HUES6 (cell line): ENCODE results near the gene GEMIN7.
"Not testable (repeated sequence)": the region's sequence is repeated elsewhere in the genome, so short reads cannot be mapped to it uniquely, and the experiment has no call there.

Experiments
- H3K27ac ChIP-seq: 2 replicates; pipeline ENCODE4 v1.7.0; 2013; ENCODE audit warnings: low read depth, mild to moderate bottlenecking, low read length, inconsistent platforms
- H3K27me3 ChIP-seq: 2 replicates; pipeline ENCODE4 v1.6.1; 2013; ENCODE audit warnings: low read length; ENCODE audit not compliant: control insufficient read depth, insufficient read depth
- H3K36me3 ChIP-seq: 2 replicates; pipeline ENCODE4 v1.6.1; 2013; ENCODE audit warnings: low read length; ENCODE audit not compliant: control insufficient read depth, insufficient read depth
- H3K4me1 ChIP-seq: 2 replicates; pipeline ENCODE4 v1.6.1; 2013; ENCODE audit warnings: low read length; ENCODE audit not compliant: control insufficient read depth, insufficient read depth
- H3K4me3 ChIP-seq: 2 replicates; pipeline ENCODE4 v1.5.1; 2013; ENCODE audit warnings: low read depth, low read length
- H3K9ac ChIP-seq: one replicate; pipeline ENCODE4 v1.6.1; 2013; ENCODE audit warnings: mild to moderate bottlenecking, low read length
- H3K9me3 ChIP-seq: 2 replicates; pipeline ENCODE4 v1.6.1; 2013; ENCODE audit warnings: low read depth, low read length; ENCODE audit not compliant: control insufficient read depth, insufficient read depth

The GEMIN7 gene

DNA sequence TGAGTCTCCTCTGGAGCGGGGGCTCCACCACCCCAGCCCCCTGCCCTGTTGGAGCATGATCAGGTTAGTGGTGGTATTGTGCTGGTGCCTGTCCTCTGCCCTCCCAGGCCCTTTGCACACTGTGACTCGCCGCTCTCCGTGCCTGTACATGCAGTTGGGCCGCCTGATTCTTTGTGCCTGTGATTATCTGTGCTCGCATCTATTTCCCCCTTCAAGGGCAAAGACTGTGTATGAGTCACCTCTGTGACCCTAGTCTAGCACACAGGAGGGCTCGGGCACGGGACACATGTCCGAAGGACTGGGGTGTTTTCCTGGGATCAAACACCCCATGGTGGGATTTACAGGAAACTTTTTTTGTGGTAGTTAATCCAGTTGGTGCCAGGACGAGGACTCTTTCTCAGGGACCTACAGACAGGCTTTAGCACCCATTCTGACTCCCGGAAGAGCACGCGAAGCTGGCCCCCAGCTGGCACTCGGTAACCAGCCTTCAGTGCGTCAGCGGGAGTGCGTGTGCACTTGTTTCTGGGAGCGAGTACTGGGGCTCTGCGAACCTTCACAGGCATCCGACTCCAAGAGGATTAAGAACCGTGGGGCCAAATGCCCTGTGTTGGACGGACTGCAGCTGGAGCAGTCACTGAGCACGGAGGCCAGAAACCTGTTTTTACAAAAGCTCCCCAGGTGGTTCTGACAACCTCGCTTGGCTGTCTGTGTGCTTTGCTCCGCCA lies 20.6 kb downstream of the GEMIN7 start:
- peaks cover 5% of the 10 kb centered on the region; the same call in 1 of the 2 replicates for H3K36me3 ChIP-seq
- H3K27me3 ChIP-seq = no peaks in the 10 kb centered on the region
- H3K4me3 ChIP-seq = no peak overlapping the region
- peak overlapping the region; percentile 13 for H3K9ac ChIP-seq
- no peak overlapping the region for H3K27ac ChIP-seq
- H3K4me1 ChIP-seq = peaks cover 64% of the 10 kb centered on the region
- no peaks in the 10 kb centered on the region for H3K9me3 ChIP-seq

DNA sequence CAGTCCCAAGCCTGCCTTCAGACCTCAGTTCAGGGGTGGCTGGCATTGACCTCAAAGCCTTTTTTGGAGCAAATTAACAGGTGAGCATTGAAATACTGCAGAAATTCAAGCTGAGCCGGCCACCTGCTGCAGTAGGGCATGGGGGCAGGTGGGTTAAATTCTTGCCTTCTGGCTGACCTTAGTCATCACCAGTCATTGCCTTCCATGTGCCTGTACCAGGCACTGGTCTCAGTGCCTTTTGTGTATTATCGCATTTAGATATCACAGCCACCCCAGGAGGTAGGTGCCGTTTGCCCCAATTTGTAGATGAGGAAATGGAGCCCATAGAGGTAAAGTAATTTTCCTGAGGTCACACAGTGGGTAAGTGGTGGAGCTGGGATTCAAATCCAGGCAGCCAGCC lies 21.1 kb downstream of the GEMIN7 start:
- Histone ChIP-seq H3K27ac (no peak overlapping the region), H3K4me1 (peaks cover 64% of the 10 kb centered on the region), H3K9ac (no peak overlapping the region), H3K4me3 (no peak overlapping the region), H3K36me3 (peaks cover 5% of the 10 kb centered on the region; the same call in 1 of the 2 replicates), H3K9me3 (no peaks in the 10 kb centered on the region), H3K27me3 (no peaks in the 10 kb centered on the region)

DNA sequence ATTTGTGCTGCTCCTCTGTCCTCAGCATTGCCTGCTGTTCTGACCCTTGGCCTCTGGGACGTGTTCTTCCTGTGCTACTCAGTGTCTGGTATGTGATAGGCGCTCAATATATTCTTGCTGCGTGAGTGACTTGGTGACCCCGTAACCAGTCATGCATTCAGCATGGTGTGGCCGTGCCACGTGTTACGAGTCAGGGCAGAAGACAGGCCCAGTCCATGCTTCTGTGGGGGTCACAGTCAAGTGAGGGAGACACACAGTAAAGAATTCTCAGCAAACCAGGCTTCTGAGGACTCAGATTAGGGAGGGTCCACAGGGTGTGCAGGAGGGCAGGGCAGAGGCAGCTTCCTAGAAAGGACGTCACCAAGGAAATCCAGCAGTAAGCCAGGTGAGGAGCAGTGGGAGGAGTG lies 21.8 kb downstream of the GEMIN7 start:
- H3K27me3 ChIP-seq = no peaks in the 10 kb centered on the region
- H3K4me3 ChIP-seq = no peak overlapping the region
- H3K9me3 ChIP-seq = no peaks in the 10 kb centered on the region
- H3K4me1 ChIP-seq = peaks cover 64% of the 10 kb centered on the region
- H3K9ac ChIP-seq = no peak overlapping the region
- no peak overlapping the region for H3K27ac ChIP-seq
- peaks cover 5% of the 10 kb centered on the region; the same call in 1 of the 2 replicates for H3K36me3 ChIP-seq

DNA sequence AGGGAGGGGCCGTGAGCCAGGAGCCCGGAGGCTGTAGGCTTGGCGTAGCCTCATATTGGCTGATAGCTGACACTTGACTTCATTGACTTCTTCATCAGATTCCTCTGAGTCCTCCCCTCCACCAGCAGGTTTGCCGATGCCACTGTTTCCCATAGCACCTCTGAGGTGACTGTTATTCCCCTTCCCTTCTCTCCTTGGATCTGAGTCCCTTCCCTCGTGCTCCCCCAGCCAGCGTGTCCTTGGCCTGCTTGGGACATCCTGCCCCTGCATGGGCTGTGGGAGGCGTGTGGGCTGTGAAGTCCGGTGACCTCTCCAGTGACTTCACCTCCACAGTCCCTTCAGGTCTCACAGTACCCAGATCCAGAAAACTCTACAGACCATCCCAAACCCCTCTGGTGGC lies 22.7 kb downstream of the GEMIN7 start:
- no peak overlapping the region for H3K4me3 ChIP-seq
- peaks cover 5% of the 10 kb centered on the region; the same call in 1 of the 2 replicates for H3K36me3 ChIP-seq
- peaks cover 61% of the 10 kb centered on the region for H3K4me1 ChIP-seq
- H3K9me3 ChIP-seq = no peaks in the 10 kb centered on the region
- no peaks in the 10 kb centered on the region for H3K27me3 ChIP-seq
- H3K9ac ChIP-seq = no peak overlapping the region
- no peak overlapping the region for H3K27ac ChIP-seq

DNA sequence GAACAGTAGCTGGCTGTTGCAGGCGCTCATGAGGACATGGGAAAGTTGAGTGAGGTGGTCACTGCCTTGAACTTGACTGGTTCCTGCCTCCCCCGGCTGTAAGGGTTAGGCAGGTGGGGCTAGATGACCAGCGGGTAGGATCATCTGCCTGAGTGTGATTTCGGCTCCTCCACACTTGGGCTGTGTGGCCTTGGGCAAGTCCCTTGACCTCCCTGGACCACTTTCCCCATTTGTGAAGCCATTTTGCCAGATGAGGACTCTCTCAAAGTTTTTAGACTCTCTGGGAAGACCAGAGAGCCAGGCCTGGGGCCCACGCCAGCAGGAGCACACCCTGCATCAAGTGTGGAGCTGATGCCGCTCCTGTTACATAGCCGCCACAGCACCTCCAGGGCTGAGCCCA lies 23.4 kb downstream of the GEMIN7 start:
- Histone ChIP-seq H3K9ac (no peak overlapping the region), H3K27ac (no peak overlapping the region), H3K4me3 (no peak overlapping the region; the same call in 1 of the 2 replicates), H3K36me3 (peaks cover 5% of the 10 kb centered on the region; the same call in 1 of the 2 replicates), H3K4me1 (peaks cover 56% of the 10 kb centered on the region), H3K9me3 (no peaks in the 10 kb centered on the region), H3K27me3 (no peaks in the 10 kb centered on the region)

DNA sequence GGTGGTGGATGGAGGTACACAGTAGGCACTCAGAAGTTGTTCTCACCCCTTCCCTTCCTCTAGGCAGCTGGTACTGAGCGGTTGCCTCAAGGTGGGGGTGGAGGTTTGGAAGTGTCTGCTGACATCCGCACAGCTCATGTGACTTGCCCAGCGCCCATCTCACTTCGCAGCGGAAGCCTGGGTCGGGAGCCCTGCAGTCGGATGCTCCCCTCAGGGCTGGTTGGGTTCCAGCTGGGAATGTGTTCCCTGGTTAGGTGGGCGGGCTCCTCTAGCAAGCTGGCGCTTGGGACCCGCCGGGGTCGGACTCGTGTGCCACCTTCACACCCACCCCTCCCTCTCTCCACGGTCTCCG lies 24.1 kb downstream of the GEMIN7 start:
- Histone ChIP-seq H3K27me3 (no peaks in the 10 kb centered on the region), H3K27ac (no peak overlapping the region), H3K4me1 (peaks cover 49% of the 10 kb centered on the region), H3K4me3 (peak overlapping the region; percentile 16; the same call in 1 of the 2 replicates), H3K9ac (no peak overlapping the region), H3K36me3 (peaks cover 5% of the 10 kb centered on the region; the same call in 1 of the 2 replicates), H3K9me3 (no peaks in the 10 kb centered on the region)

DNA sequence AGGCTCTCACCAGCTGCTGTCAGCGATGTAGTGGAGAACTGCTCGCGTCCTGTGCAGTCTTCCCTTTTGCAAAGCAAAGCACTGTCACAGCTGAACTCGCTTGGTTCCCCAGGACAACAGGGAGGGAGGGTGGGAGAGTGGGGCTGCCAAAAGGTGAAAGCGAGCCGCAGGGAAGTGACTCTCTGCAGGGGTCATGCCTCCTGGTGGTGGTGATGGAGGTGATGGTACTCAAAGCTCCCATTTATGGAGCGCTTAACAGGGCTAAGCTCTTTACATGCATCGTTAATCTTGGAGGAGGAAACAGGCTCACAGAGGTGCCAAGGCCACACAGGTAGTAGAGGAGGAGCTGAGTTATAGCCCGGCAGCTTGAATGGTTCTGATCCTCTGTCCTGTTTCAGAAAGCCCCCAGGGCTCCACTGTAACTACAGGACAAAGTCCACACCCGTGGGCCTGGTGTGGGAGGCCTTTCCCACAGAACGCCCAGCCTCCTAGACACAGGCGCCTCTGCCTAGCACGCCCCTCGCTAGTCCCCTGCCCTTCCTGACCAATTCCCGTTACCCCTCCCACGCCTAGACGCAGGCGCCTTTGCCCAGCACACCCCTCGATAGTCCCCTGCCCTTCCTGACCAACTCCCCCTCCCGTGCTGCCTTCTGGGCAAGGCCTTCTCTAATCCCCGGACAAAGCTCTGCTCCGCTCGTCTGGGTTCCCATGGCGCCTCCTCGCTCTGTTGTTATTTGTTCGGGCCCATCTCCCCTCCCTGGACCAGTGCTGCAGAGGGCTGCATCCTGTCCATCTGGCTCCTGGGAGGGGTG lies 24.7 kb downstream of the GEMIN7 start:
- Histone ChIP-seq H3K27me3 (no peaks in the 10 kb centered on the region), H3K4me1 (peaks cover 43% of the 10 kb centered on the region), H3K9ac (no peak overlapping the region), H3K4me3 (peak overlapping the region; percentile 16; the same call in 1 of the 2 replicates), H3K9me3 (no peaks in the 10 kb centered on the region), H3K27ac (no peak overlapping the region), H3K36me3 (peaks cover 5% of the 10 kb centered on the region; the same call in 1 of the 2 replicates)

DNA sequence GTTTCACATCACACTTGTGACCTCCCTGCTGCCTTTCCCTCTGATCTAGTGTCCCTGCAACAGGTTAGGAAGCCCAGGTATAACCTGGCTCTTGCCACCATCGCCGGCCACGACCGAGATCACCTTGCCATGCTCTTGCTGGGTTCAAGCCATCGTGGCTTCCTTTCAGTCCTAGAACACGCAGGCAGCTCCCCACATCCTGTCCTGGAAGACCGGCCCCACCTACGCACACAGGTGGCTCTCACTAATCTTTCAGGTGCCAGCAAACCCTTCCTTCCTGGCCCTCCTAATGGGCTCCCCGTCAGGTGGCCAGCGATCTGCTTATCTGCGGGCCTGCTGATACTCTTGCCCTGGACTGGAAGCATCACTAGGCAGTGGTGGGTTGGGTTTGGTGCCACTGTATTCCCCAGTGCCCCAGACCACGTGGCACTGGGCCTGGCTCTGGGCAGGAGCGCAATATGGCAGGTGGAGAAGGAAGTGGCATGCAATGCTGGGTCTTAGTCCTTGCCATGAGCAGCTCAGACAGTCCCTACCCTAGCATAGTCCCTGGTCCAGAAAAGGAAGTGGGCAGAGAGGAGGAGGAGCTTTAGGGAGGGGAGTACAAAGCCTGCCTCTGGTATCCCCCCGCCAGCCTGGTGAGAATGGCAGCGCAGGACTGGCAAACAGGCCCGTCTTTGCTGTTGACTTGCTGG lies 25.7 kb downstream of the GEMIN7 start:
- Histone ChIP-seq H3K36me3 (peaks cover 5% of the 10 kb centered on the region; the same call in 1 of the 2 replicates), H3K9ac (no peak overlapping the region), H3K4me3 (no peak overlapping the region), H3K27ac (no peak overlapping the region), H3K9me3 (no peaks in the 10 kb centered on the region), H3K4me1 (peaks cover 34% of the 10 kb centered on the region), H3K27me3 (no peaks in the 10 kb centered on the region)

DNA sequence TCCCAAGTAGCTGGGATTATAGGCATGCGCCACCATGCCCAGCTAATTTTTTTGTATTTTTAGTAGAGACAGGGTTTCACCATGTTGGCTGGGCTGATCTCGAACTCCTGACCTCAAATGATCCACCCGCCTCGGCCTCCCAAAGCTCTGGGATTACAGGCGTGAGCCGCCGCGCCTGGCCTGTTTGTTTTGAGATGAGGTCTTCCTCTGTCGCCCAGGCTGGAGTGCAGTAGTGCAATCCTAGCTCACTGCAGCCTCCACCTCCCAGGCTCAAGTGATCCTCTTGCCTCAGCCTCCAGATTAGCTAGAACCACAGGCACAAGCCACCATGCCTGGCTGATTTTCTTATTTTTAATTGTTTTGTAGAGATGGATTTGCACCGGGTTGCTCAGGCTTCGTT lies 27.3 kb downstream of the GEMIN7 start:
- peaks cover 25% of the 10 kb centered on the region for H3K4me1 ChIP-seq
- H3K27ac ChIP-seq, H3K36me3 ChIP-seq: not testable (repeated sequence)

DNA sequence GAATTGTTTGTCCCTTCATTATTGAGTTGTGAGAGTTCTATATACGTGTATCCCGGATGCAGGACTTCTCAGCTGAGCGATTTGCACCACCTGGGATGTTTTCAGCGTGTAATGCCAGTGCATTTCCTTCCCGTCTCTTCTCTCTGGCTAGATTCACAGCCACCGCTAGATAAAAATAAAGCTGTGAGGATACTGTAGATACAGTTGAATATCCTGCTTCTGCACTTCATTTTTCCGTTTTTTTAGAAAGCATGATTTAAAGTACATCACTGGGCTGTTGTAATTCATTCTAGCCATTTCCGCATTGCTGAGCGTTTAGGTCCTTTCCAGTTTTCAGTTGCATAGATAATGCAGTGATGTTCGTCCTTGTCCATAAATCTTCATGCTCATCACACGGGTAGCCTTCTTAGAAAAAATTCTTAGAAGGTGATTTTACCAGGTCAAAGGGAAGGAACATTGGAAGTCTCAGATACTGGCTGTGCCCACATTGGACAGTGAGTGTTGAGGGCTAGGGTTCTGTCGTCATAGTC lies 28.6 kb downstream of the GEMIN7 start:
- Histone ChIP-seq H3K9ac (no peak overlapping the region), H3K4me1 (peaks cover 21% of the 10 kb centered on the region), H3K9me3 (no peaks in the 10 kb centered on the region)

More for the DNA sequence above, 27.3 kb downstream of the GEMIN7 start:
- not testable (repeated sequence) for H3K27me3 ChIP-seq, H3K9ac ChIP-seq, H3K4me3 ChIP-seq, H3K9me3 ChIP-seq

More for the DNA sequence above, 28.6 kb downstream of the GEMIN7 start:
- Histone ChIP-seq H3K27ac (no peak overlapping the region), H3K36me3 (peaks cover 5% of the 10 kb centered on the region; the same call in 1 of the 2 replicates), H3K27me3 (no peaks in the 10 kb centered on the region), H3K4me3 (no peak overlapping the region)
